Measurements from ENCODE around the gene NR0B2. TPM values are rescaled to one million over a fixed set of nuclear protein-coding genes. Genes with fewer than 3 reads are reported as not detected.

Gene NR0B2
- total and polyA plus RNA-seq, 10 of the 15 experiments (the other 5 are each of a cell fraction or from before 2014, with no cell fraction given) = not detected

GRCh38 chr1:26889551-26890466, 24.0 kb downstream of the NR0B2 start, which contains the start of gene GPN2 (continued):
- TF ChIP-seq ZBTB40 (IDR thresholded peaks at IDR 0.05; ENCODE audit: borderline replicate concordance) = peak; percentile 90
- no peak for TF ChIP-seq CHD1 (IDR thresholded peaks at IDR 0.05; ENCODE audit: low read depth, low read length)
- TF ChIP-seq IRF4 (IDR thresholded peaks at IDR 0.05; ENCODE audit: low read depth, low read length) = no peak
- no peak for TF ChIP-seq BMI1 (IDR thresholded peaks at IDR 0.05; ENCODE audit: borderline replicate concordance)
- peak; percentile 20; the same call in 1 of the 2 replicates for TF ChIP-seq DPF2 (IDR thresholded peaks at IDR 0.05)
- TF ChIP-seq NFXL1 (IDR thresholded peaks at IDR 0.05; ENCODE audit: borderline replicate concordance) = no peak
- TF ChIP-seq SMAD1 (IDR thresholded peaks at IDR 0.05; ENCODE audit: low read depth, partially characterized antibody) = no peak
- no peak for TF ChIP-seq JUND (IDR thresholded peaks at IDR 0.05; ENCODE audit: low read depth, low read length)
- TF ChIP-seq MAX (IDR thresholded peaks at IDR 0.05; ENCODE audit: low read depth, low read length) = no peak
- peak; percentile 39; the same call in 1 of the 2 replicates for TF ChIP-seq HCFC1 (IDR thresholded peaks at IDR 0.05; ENCODE audit: low read length)
- no peak; the same call in 1 of the 2 replicates for TF ChIP-seq ELK1 (IDR thresholded peaks at IDR 0.05; ENCODE audit: low read depth, low read length)
- TF ChIP-seq CEBPB (IDR thresholded peaks at IDR 0.05; ENCODE audit: borderline replicate concordance in 1 of 2, low read depth in 2 of 2, low read length in 2 of 2) = no peak
- TF ChIP-seq RAD51 (IDR thresholded peaks at IDR 0.05) = no peak
- TF ChIP-seq PML (IDR thresholded peaks at IDR 0.05; ENCODE audit: low read length) = peak; percentile 93
- peak; percentile 17 for TF ChIP-seq CUX1 (IDR thresholded peaks at IDR 0.05; ENCODE audit: insufficient replicate concordance, low read depth, low read length)
- no peak for TF ChIP-seq USF1 (IDR thresholded peaks at IDR 0.05; ENCODE audit: borderline replicate concordance, extremely low read length, insufficient read depth, low read depth, low read length)
- TF ChIP-seq LARP7 (IDR thresholded peaks at IDR 0.05) = peak; percentile 77; the same call in 1 of the 2 replicates
